ENCODE measurements around the gene BMPR1B.

Gene BMPR1B

GRCh38 chr4:95120456-95120855 is 362.7 kb downstream of the BMPR1B start:
- no peak overlapping the region for H3K27ac ChIP-seq (replicated peaks)
- H3K4me3 ChIP-seq (replicated peaks; ENCODE audit: insufficient read depth, low read length), result no peak overlapping the region
- H3K27me3 ChIP-seq (ENCODE audit: insufficient read depth, poor library complexity, severe bottlenecking), result no peaks in the 10 kb centered on the region
- no peak for DNase-seq (ENCODE audit: low read depth in 1 of 2, low spot score in 1 of 2)
- TF ChIP-seq POLR2AphosphoS5 (IDR thresholded peaks at IDR 0.05; ENCODE audit: low read depth), result no peak
- TF ChIP-seq CTCF (IDR thresholded peaks at IDR 0.05; ENCODE audit: insufficient read depth, low read length), result no peak
- no peak for TF ChIP-seq REST (IDR thresholded peaks at IDR 0.05; ENCODE audit: insufficient replicate concordance, low read depth)
- no peak for TF ChIP-seq SPI1 (IDR thresholded peaks at IDR 0.05; ENCODE audit: borderline replicate concordance, low read depth)
- TF ChIP-seq GABPA (IDR thresholded peaks at IDR 0.05; ENCODE audit: low read depth), result no peak

GRCh38 chr4:95122001-95122400 is 364.2 kb downstream of the BMPR1B start:
- no peaks in the 10 kb centered on the region for H3K27me3 ChIP-seq (ENCODE audit: insufficient read depth, poor library complexity, severe bottlenecking)
- no peak for TF ChIP-seq CTCF (IDR thresholded peaks at IDR 0.05; ENCODE audit: insufficient read depth, low read length)
- TF ChIP-seq GABPA (IDR thresholded peaks at IDR 0.05; ENCODE audit: low read depth), result no peak
- no peak for TF ChIP-seq SPI1 (IDR thresholded peaks at IDR 0.05; ENCODE audit: borderline replicate concordance, low read depth)
- TF ChIP-seq POLR2AphosphoS5 (IDR thresholded peaks at IDR 0.05; ENCODE audit: low read depth), result no peak
- TF ChIP-seq REST (IDR thresholded peaks at IDR 0.05; ENCODE audit: insufficient replicate concordance, low read depth), result no peak
- no peak for DNase-seq (ENCODE audit: low read depth in 1 of 2, low spot score in 1 of 2)
- no peak overlapping the region for H3K4me3 ChIP-seq (replicated peaks; ENCODE audit: insufficient read depth, low read length)
- H3K27ac ChIP-seq (replicated peaks), result no peak overlapping the region

- no peaks in the 10 kb centered on the region for H3K27me3 ChIP-seq (ENCODE audit: insufficient read depth, poor library complexity, severe bottlenecking)
- no peak overlapping the region for H3K27ac ChIP-seq (replicated peaks)
- no peak overlapping the region for H3K4me3 ChIP-seq (replicated peaks; ENCODE audit: insufficient read depth, low read length)
- no peak for TF ChIP-seq POLR2AphosphoS5 (IDR thresholded peaks at IDR 0.05; ENCODE audit: low read depth)
- no peak for TF ChIP-seq CTCF (IDR thresholded peaks at IDR 0.05; ENCODE audit: insufficient read depth, low read length)
- TF ChIP-seq SPI1 (IDR thresholded peaks at IDR 0.05; ENCODE audit: borderline replicate concordance, low read depth), result no peak
- TF ChIP-seq GABPA (IDR thresholded peaks at IDR 0.05; ENCODE audit: low read depth), result no peak
- no peak for TF ChIP-seq REST (IDR thresholded peaks at IDR 0.05; ENCODE audit: insufficient replicate concordance, low read depth)
- peak in 1 of 2 experiments; percentile 3 for DNase-seq (ENCODE audit: low read depth in 1 of 2, low spot score in 1 of 2)
Measured at GRCh38 chr4:95124906-95125504, 367.2 kb downstream of the BMPR1B start.

All from HL-60 (cell line).